HG03108 (cell line): ENCODE results near the gene SMC3.

Experiments
- ATAC-seq: cut with Tn5 transposase; IDR thresholded peaks from one replicate; pipeline ENCODE4 v1.9.1; 2021; ENCODE audit warnings: moderate library complexity; ENCODE audit not compliant: unreplicated experiment

The SMC3 gene

GRCh38 chr10:110544958-110545537 is 22.4 kb upstream of the SMC3 start:
- no peak for ATAC-seq

GRCh38 chr10:110546077-110546476 is 21.4 kb upstream of the SMC3 start:
- no peak for ATAC-seq

GRCh38 chr10:110546499-110547110 is 20.9 kb upstream of the SMC3 start:
- no peak for ATAC-seq

GRCh38 chr10:110547139-110547761 is 20.2 kb upstream of the SMC3 start:
- no peak for ATAC-seq

- no peak for ATAC-seq
These were observed 19.5 kb upstream of the SMC3 start for GRCh38 chr10:110548002-110548401.

GRCh38 chr10:110549211-110549610 is 18.3 kb upstream of the SMC3 start:
- no peak for ATAC-seq

- no peak for ATAC-seq
These were observed 13.6 kb upstream of the SMC3 start for GRCh38 chr10:110553905-110554304.

GRCh38 chr10:110556296-110556695 is 11.2 kb upstream of the SMC3 start:
- no peak for ATAC-seq

GRCh38 chr10:110556969-110557601 is 10.4 kb upstream of the SMC3 start:
- peak; percentile 54 for ATAC-seq

- no peak for ATAC-seq
These were observed 9.5 kb upstream of the SMC3 start for GRCh38 chr10:110558041-110558440.

- no peak for ATAC-seq
These were observed 7.5 kb upstream of the SMC3 start for GRCh38 chr10:110560012-110560411.

- ATAC-seq = no peak
These were observed 6.2 kb upstream of the SMC3 start for GRCh38 chr10:110561292-110561691.

GRCh38 chr10:110562348-110562747 is 5.1 kb upstream of the SMC3 start:
- no peak for ATAC-seq

GRCh38 chr10:110563132-110563531 is 4.4 kb upstream of the SMC3 start:
- ATAC-seq = no peak

- ATAC-seq = no peak
These were observed 859 bp upstream of the SMC3 start for GRCh38 chr10:110566472-110567200.

GRCh38 chr10:110568055-110568735 is 700 bp downstream of the SMC3 start:
- peak; percentile 24 for ATAC-seq

- no peak for ATAC-seq
These were observed 1.6 kb downstream of the SMC3 start for GRCh38 chr10:110569122-110569521.

GRCh38 chr10:110569736-110570135 is 2.2 kb downstream of the SMC3 start:
- ATAC-seq = no peak

GRCh38 chr10:110571093-110571743 is 3.7 kb downstream of the SMC3 start:
- no peak for ATAC-seq

GRCh38 chr10:110572862-110573261 is 5.4 kb downstream of the SMC3 start:
- ATAC-seq = no peak
